Left cardiac atrium (tissue), 4 donors: ENCODE results near the gene ZBTB45. TPM values are rescaled to one million over a fixed set of nuclear protein-coding genes. Genes with fewer than 3 reads are reported as not detected.
A peak's percentile ranks its signal among the peaks of the same experiment; 100 is the strongest.
"Not testable (repeated sequence)": the region's sequence is repeated elsewhere in the genome, so short reads cannot be mapped to it uniquely, and the experiment has no call there.

Experiments
- ATAC-seq, 2 donors: fragments of 200-7000 bp; cut with Tn5 transposase; one replicate each; pipeline ENCODE4 v1.9.1; 2020; ENCODE audit warnings: mild to moderate bottlenecking in 2 of 2, moderate library complexity in 2 of 2
- DNase-seq: peaks from one replicate; pipeline ENCODE4 v3.0.0-alpha.2; 2020
- intact Hi-C, 2 donors: fragments of 100-400 bp; cut with DNase I; formaldehyde crosslinking; loops; one replicate each; pipeline versions ENCODE4 v1.14.1 to v1.15.1; 2022 to 2023
- total RNA-seq, 2 donors: library from RNA; stranded (reverse); fragmentation: NEBNext Ultra II Directional; extraction: Animal tissue kit (Norgen Biotek cat#: 25700); gene quantifications; one replicate each; pipeline ENCODE4 v1.2.1, GENCODE V29; 2021
- donor health status: DM: no; HTN: yes; CAD: no.
- donor health status: DM: no; HTN: yes; CAD: no; lungs with severe emphysema.
- donor health status: DM: yes; HTN: yes; CAD: no.
- donor health status: Dilated cardiomyopathy.

Gene ZBTB45
- total RNA-seq, 2 donors from 2014 or later = 10.2 to 11.7 TPM

- intact Hi-C loops = no loop called here
- DNase-seq (no peak), ATAC-seq (no peak)
These were observed 5.0 kb downstream of the ZBTB45 start for GRCh38 chr19:58514564-58515022.

GRCh38 chr19:58513694-58514563, 5.7 kb downstream of the ZBTB45 start:
- DNase-seq = peak; percentile 92

GRCh38 chr19:58513213-58513693, 6.4 kb downstream of the ZBTB45 start:
- DNase-seq (no peak), ATAC-seq (peak in 1 of 2 donors; percentile 5)
- intact Hi-C loops = no loop called here

More at GRCh38 chr19:58513694-58514563, 5.7 kb downstream of the ZBTB45 start:
- intact Hi-C loops = no loop called here
- peak; percentile 91 to 94 for ATAC-seq

- intact Hi-C loops = no loop called here
- no peak for DNase-seq
- ATAC-seq = no peak
These were observed 8.0 kb downstream of the ZBTB45 start, which contains the start of gene SLC27A5 for GRCh38 chr19:58511353-58512208. Gene SLC27A5 (minus strand): TSS chr19:58511992. CDS start chr19:58511955, 37 bp downstream.

- DNase-seq (no peak), ATAC-seq (no peak)
- intact Hi-C loops = no loop called here
These were observed 9.3 kb downstream of the ZBTB45 start for GRCh38 chr19:58510084-58510862.

GRCh38 chr19:58509731-58510083, 9.9 kb downstream of the ZBTB45 start:
- DNase-seq = no peak
- no peak for ATAC-seq
- intact Hi-C loops = no loop called here

- intact Hi-C loops, ATAC-seq, DNase-seq: not testable (repeated sequence)
These were observed 11.9 kb downstream of the ZBTB45 start for GRCh38 chr19:58507602-58508223.

- DNase-seq (no peak), ATAC-seq (no peak)
- intact Hi-C loops = no loop called here
These were observed 19.4 kb downstream of the ZBTB45 start for GRCh38 chr19:58500242-58500641.

GRCh38 chr19:58499021-58499927, 20.3 kb downstream of the ZBTB45 start:
- intact Hi-C loops = no loop called here
- peak; percentile 98 to 99 for ATAC-seq
- DNase-seq = peak; percentile 100

GRCh38 chr19:58498316-58499020, 21.1 kb downstream of the ZBTB45 start:
- intact Hi-C loops = no loop called here
- no peak for DNase-seq
- peak in 1 of 2 donors; percentile 8 for ATAC-seq

- intact Hi-C loops = no loop called here
- no peak for DNase-seq
- ATAC-seq = no peak
These were observed 21.9 kb downstream of the ZBTB45 start for GRCh38 chr19:58497634-58498170.

- DNase-seq (no peak), ATAC-seq (no peak)
- intact Hi-C loops = no loop called here
These were observed 27.3 kb downstream of the ZBTB45 start for GRCh38 chr19:58492265-58492664.

GRCh38 chr19:58491393-58491792, 28.2 kb downstream of the ZBTB45 start:
- ATAC-seq (no peak), DNase-seq (no peak)
- intact Hi-C loops = no loop called here

- intact Hi-C loops, DNase-seq, ATAC-seq: not testable (repeated sequence)
These were observed 35.3 kb downstream of the ZBTB45 start for GRCh38 chr19:58484349-58484748.

GRCh38 chr19:58483776-58484175, 35.8 kb downstream of the ZBTB45 start:
- DNase-seq (no peak), ATAC-seq (no peak)
- intact Hi-C loops = no loop called here

- DNase-seq (no peak), ATAC-seq (no peak)
- intact Hi-C loops = no loop called here
These were observed 37.2 kb downstream of the ZBTB45 start for GRCh38 chr19:58482372-58482771.

- no peak for ATAC-seq
- DNase-seq = no peak
- intact Hi-C loops = no loop called here
These were observed 38.8 kb downstream of the ZBTB45 start for GRCh38 chr19:58480831-58481230.
